ENCODE results near the gene RELN.

GRCh38 chr7:103715376-103716120, 273.9 kb downstream of the RELN start:
- no peak for TF ChIP-seq SIN3A (IDR thresholded peaks at IDR 0.05; ENCODE audit: borderline replicate concordance in 2 of 2, control insufficient read depth in 1 of 2, low read depth in 2 of 2, low read length in 2 of 2)
- no peak for TF ChIP-seq HDAC2 (IDR thresholded peaks at IDR 0.05)
- TF ChIP-seq CREM (IDR thresholded peaks at IDR 0.05; ENCODE audit: low read depth) = no peak
- TF ChIP-seq CHCHD3 (CRISPR knock-in tag; IDR thresholded peaks at IDR 0.05) = no peak
- TF ChIP-seq, protein P1, sequence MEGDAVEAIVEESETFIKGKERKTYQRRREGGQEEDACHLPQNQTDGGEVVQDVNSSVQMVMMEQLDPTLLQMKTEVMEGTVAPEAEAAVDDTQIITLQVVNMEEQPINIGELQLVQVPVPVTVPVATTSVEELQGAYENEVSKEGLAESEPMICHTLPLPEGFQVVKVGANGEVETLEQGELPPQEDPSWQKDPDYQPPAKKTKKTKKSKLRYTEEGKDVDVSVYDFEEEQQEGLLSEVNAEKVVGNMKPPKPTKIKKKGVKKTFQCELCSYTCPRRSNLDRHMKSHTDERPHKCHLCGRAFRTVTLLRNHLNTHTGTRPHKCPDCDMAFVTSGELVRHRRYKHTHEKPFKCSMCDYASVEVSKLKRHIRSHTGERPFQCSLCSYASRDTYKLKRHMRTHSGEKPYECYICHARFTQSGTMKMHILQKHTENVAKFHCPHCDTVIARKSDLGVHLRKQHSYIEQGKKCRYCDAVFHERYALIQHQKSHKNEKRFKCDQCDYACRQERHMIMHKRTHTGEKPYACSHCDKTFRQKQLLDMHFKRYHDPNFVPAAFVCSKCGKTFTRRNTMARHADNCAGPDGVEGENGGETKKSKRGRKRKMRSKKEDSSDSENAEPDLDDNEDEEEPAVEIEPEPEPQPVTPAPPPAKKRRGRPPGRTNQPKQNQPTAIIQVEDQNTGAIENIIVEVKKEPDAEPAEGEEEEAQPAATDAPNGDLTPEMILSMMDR (IDR thresholded peaks at IDR 0.05 in 2 of 3, conservative IDR thresholded peaks at IDR 0.05 in 1 of 3; ENCODE audit: insufficient read depth in 2 of 3, low read depth in 1 of 3, low read length in 3 of 3) = no peak
- no peak for TF ChIP-seq ZNF589 (CRISPR knock-in tag; IDR thresholded peaks at IDR 0.05; ENCODE audit: low read depth)
- TF ChIP-seq KLF16 (IDR thresholded peaks at IDR 0.05) = no peak
- TF ChIP-seq YY1 (IDR thresholded peaks at IDR 0.05; ENCODE audit: borderline replicate concordance in 1 of 3, control insufficient read depth in 1 of 3, extremely low read depth in 1 of 3, insufficient read depth in 3 of 3, insufficient read length in 1 of 3, insufficient replicate concordance in 2 of 3, low read depth in 1 of 3, low read length in 2 of 3) = no peak
- no peak for TF ChIP-seq MTF1 (CRISPR knock-in tag; IDR thresholded peaks at IDR 0.05; ENCODE audit: borderline replicate concordance)
- no peak for TF ChIP-seq GATAD2A (IDR thresholded peaks at IDR 0.05)
- TF ChIP-seq, protein P2, sequence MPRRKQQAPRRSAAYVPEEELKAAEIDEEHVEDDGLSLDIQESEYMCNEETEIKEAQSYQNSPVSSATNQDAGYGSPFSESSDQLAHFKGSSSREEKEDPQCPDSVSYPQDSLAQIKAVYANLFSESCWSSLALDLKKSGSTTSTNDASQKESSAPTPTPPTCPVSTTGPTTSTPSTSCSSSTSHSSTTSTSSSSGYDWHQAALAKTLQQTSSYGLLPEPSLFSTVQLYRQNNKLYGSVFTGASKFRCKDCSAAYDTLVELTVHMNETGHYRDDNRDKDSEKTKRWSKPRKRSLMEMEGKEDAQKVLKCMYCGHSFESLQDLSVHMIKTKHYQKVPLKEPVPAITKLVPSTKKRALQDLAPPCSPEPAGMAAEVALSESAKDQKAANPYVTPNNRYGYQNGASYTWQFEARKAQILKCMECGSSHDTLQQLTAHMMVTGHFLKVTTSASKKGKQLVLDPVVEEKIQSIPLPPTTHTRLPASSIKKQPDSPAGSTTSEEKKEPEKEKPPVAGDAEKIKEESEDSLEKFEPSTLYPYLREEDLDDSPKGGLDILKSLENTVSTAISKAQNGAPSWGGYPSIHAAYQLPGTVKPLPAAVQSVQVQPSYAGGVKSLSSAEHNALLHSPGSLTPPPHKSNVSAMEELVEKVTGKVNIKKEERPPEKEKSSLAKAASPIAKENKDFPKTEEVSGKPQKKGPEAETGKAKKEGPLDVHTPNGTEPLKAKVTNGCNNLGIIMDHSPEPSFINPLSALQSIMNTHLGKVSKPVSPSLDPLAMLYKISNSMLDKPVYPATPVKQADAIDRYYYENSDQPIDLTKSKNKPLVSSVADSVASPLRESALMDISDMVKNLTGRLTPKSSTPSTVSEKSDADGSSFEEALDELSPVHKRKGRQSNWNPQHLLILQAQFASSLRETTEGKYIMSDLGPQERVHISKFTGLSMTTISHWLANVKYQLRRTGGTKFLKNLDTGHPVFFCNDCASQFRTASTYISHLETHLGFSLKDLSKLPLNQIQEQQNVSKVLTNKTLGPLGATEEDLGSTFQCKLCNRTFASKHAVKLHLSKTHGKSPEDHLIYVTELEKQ (CRISPR knock-in tag; IDR thresholded peaks at IDR 0.05) = no peak
- TF ChIP-seq GMEB1 (CRISPR knock-in tag; IDR thresholded peaks at IDR 0.05) = no peak
- TF ChIP-seq TBL1XR1 (IDR thresholded peaks at IDR 0.05; ENCODE audit: low read length in 2 of 2) = no peak
